A549 treated with AZD9567 at 1 μM for 4 hours (cell line): ENCODE data around the gene CINP. TPM values are rescaled to one million over a fixed set of nuclear protein-coding genes. Genes with fewer than 3 reads are reported as not detected.

Experiments
- total RNA-seq: library from RNA; stranded (reverse); fragments of 200-300 nt; extraction: Qiagen RNA extraction; gene quantifications from 5 replicates; pipeline ENCODE4 v1.2.3, GENCODE V29; 2022; ENCODE audit not compliant: insufficient read depth

The CINP gene
- total RNA-seq: 58.4 to 99.7 TPM (median 61.5 TPM) in 5 replicates

GRCh38 chr14:102362545-102363181, at the start of gene CINP, which contains the start of gene TECPR2:
Gene CINP (minus strand): TSS chr14:102362890. CDS start chr14:102362851, 39 bp downstream.
Gene TECPR2 (plus strand): TSS chr14:102362941. CDS start chr14:102376722, 13,781 bp downstream.

GRCh38 chr14:102319351-102320032, 43.2 kb downstream of the CINP start, which contains the start of gene ZNF839:
Gene ZNF839 (plus strand): TSS chr14:102319746. CDS start chr14:102319766, 20 bp downstream.

GRCh38 chr14:102304611-102305506, 57.8 kb downstream of the CINP start, which contains the start of gene MOK:
Gene MOK (minus strand): TSS chr14:102305164. CDS start chr14:102304968, 196 bp downstream.

Other genes with a start within 250 kb of the CINP start
- gene WDR20, start 223.0 kb downstream of the CINP start, total RNA-seq: 20.2 to 30.2 TPM (median 22.9 TPM) in 5 replicates
- gene MOK, start 57.7 kb downstream of the CINP start, total RNA-seq: 19.2 to 23.8 TPM (median 21.0 TPM) in 5 replicates
- gene ZNF839, start 43.1 kb downstream of the CINP start, total RNA-seq: 6.1 to 6.9 TPM (median 6.4 TPM) in 5 replicates
- 5.5 to 10.5 TPM (median 8.8 TPM) in 5 replicates for gene TECPR2, start 51 bp upstream of the CINP start, total RNA-seq
- gene ANKRD9, start 146.9 kb upstream of the CINP start, total RNA-seq: 4.8 to 11.8 TPM (median 10.1 TPM) in 5 replicates
- 26.7 to 46.2 TPM (median 35.8 TPM) in 5 replicates for gene RCOR1, start 229.8 kb upstream of the CINP start, total RNA-seq